GM10847 (cell line): ENCODE measurements around the gene ABCA7.

ENCODE experiments used
- POLR2A ChIP-seq: IDR thresholded peaks from 2 replicates; pipeline ENCODE4 v1.6.1; 2011; ENCODE audit not compliant: insufficient read length; ENCODE audit errors: extremely low read depth

ABCA7 gene

DNA sequence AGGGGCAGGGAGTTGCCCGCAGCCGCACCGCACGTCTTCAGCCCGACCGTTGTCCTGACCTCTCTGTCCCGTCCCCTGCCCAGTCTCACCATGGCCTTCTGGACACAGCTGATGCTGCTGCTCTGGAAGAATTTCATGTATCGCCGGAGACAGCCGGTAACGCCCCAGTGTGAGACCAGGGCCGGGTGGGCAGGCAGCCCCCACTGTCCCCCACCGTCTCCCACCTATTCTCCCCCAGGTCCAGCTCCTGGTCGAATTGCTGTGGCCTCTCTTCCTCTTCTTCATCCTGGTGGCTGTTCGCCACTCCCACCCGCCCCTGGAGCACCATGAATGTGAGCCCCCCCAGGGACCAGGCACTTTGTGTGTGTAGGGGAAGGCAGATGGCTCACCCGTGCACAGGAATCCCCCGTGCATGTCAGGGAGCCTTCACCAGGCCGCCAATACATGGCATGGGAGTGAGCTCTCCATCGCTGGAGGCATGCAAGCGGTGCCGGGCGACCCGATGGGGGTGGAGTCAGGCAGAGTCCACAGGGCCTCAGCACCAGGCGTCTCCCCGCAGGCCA is 1.4 kb downstream of the ABCA7 start:
- no peak for TF ChIP-seq POLR2A

DNA sequence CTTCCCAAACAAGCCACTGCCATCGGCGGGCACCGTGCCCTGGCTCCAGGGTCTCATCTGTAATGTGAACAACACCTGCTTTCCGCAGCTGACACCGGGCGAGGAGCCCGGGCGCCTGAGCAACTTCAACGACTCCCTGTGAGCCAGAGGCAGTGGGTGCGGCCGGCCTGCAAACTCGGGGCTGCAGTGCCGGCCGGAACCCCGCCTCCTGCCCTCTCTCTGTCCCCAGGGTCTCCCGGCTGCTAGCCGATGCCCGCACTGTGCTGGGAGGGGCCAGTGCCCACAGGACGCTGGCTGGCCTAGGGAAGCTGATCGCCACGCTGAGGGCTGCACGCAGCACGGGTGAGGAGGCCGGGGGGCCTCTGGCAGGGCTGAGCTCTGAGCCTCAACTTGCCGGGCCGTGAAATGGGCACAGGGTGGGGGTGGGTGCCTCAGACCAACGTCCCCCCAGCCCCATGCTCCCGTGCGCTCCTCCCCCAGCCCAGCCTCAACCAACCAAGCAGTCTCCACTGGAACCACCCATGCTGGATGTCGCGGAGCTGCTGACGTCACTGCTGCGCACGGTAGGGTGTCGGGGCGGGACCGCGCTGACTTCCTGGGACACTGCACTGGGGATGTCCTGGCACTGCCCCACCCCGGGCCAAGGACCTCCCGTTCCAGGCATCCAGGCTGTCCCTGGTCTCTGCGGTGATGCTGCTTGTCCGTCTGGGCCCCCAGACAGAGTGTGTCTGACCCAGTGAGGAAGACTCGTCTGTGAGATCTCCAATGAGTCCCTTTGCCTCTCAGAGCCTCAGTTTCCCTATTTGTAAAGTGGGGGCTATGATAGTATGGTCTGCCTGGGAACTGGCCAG is 2.2 kb downstream of the ABCA7 start:
- TF ChIP-seq POLR2A: no peak

GRCh38 chr19:1042689-1043511 is 3.0 kb downstream of the ABCA7 start:
- no peak for TF ChIP-seq POLR2A

GRCh38 chr19:1045247-1045603 is 5.3 kb downstream of the ABCA7 start:
- TF ChIP-seq POLR2A: no peak

- no peak for TF ChIP-seq POLR2A
These were observed 6.3 kb downstream of the ABCA7 start for GRCh38 chr19:1046117-1046626.

DNA sequence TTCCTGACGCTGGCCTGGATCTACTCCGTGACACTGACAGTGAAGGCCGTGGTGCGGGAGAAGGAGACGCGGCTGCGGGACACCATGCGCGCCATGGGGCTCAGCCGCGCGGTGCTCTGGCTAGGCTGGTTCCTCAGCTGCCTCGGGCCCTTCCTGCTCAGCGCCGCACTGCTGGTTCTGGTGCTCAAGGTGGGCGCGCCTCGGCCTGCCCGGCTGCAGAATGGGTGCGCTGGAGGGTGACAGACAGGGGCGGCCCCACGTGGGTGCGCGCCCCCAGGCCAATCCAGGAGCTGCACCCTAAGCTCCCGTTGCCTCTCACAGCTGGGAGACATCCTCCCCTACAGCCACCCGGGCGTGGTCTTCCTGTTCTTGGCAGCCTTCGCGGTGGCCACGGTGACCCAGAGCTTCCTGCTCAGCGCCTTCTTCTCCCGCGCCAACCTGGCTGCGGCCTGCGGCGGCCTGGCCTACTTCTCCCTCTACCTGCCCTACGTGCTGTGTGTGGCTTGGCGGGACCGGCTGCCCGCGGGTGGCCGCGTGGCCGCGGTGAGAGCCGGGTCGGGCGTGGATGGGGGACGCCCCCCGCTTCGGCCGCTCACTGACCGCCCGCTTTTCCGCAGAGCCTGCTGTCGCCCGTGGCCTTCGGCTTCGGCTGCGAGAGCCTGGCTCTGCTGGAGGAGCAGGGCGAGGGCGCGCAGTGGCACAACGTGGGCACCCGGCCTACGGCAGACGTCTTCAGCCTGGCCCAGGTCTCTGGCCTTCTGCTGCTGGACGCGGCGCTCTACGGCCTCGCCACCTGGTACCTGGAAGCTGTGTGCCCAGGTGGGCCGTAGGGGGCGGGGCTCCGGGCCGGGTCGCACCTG is 7.2 kb downstream of the ABCA7 start:
- TF ChIP-seq POLR2A: no peak

DNA sequence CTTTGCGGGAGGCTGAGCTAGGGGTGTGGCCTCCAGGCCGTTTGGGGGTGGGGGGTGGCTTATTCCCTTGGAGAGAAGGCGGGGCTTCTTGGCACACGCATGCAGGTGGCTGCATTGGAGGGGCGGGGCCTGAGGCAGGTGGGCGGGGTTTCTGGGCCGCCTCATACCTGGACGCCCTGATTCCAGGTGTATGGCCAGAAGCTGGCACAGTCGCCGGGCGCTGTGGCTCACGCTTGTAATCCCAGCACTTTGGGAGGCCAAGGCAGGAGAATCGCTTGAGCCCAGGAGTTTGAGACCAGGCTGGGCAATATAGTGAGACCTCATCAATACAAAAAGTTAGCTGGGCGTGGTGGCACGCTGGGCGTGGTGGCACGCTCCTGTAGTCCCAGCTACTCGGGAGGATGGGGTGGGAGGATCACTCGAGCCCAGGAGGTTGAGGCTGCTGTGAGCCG is 7.8 kb downstream of the ABCA7 start:
- no peak for TF ChIP-seq POLR2A

DNA sequence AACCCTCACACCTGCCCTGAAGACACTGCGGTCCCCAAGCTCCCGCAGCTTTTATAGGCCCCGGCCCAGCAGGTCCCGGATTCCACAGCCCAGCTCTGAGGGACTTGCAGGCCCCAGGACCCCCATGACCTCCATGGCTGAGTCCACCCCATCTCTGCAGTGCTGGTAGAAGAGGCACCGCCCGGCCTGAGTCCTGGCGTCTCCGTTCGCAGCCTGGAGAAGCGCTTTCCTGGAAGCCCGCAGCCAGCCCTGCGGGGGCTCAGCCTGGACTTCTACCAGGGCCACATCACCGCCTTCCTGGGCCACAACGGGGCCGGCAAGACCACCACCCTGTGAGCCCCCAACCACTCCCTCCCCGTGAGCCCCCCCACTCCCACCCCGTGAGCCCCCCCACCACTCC is 9.2 kb downstream of the ABCA7 start:
- no peak for TF ChIP-seq POLR2A

DNA sequence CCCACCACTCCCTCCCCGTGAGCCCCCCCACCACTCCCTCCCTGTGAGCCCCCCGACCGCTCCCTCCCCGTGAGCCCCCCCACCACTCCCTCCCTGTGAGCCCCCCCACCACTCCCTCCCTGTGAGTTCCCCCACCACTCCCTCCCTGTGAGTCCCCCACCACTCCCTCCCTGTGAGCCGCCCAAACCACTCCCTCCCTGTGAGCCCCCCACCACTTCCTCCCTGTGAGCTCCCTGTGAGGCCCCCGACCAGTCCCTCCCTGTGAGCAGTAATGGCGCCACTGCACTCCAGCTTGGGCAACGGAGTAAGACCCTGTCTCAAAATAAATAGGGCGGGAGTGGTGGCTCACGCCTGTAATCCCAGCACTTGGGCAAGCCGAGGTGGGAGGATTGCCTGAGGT is 9.9 kb downstream of the ABCA7 start:
- TF ChIP-seq POLR2A: no peak

DNA sequence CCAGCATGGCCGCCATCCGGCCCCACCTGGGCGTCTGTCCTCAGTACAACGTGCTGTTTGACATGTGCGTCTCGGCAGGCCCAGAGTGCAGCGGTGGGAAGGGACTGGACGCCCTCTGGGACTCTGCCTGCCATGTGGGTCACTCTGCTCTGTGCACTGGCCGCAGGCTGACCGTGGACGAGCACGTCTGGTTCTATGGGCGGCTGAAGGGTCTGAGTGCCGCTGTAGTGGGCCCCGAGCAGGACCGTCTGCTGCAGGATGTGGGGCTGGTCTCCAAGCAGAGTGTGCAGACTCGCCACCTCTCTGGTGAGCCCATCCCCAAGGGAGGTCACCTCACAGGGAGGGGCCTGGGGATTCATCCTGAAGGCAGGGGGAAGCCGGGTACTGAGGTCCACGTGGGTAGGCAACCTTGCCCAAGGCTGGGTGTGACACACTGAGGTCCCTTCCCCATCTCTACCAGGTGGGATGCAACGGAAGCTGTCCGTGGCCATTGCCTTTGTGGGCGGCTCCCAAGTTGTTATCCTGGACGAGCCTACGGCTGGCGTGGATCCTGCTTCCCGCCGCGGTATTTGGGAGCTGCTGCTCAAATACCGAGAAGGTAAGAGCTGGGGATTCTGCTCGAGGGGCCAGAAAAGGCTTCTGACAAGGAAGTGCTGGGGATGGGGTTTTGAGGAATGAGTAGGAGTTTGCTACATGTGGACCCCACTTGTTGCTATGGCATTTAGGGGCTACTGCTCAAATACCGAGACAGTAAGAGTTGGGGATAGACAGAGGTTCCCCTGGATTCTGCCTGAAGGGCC is 11.3 kb downstream of the ABCA7 start:
- no peak for TF ChIP-seq POLR2A

DNA sequence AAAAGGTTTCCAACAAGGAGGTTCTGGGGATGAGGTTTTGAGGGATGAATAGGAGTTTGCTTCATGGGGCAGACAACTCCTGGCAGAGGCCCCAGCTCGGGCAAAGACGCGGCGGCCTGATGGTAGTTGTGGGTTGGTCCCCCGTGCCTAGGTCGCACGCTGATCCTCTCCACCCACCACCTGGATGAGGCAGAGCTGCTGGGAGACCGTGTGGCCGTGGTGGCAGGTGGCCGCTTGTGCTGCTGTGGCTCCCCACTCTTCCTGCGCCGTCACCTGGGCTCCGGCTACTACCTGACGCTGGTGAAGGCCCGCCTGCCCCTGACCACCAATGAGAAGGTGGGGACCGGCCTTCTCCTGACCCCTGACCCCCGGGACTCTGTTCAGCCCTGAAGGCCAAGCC is 11.9 kb downstream of the ABCA7 start:
- no peak for TF ChIP-seq POLR2A

- no peak for TF ChIP-seq POLR2A
These were observed 12.6 kb downstream of the ABCA7 start for GRCh38 chr19:1052349-1052975.
